Psoas muscle (tissue), 8 donors: ENCODE measurements around the gene FUT2. TPM values are rescaled to one million over a fixed set of nuclear protein-coding genes. Genes with fewer than 3 reads are reported as not detected.
"Not testable (repeated sequence)": the region's sequence is repeated elsewhere in the genome, so short reads cannot be mapped to it uniquely, and the experiment has no call there.

Experiments
- ATAC-seq, 4 donors: fragments of 200-7000 bp; cut with Tn5 transposase; one replicate each; pipeline ENCODE4 v1.9.1; 2020; ENCODE audit warnings: moderate library complexity in 3 of 4, mild to moderate bottlenecking in 2 of 4
- DNase-seq, 2 donors: peaks; one replicate each; pipeline ENCODE4 v3.0.0-alpha.2; 2020
- H3K27ac ChIP-seq: fragments of 200-600 bp; one replicate; pipeline ENCODE4 v1.8.0; 2022
- H3K27me3 ChIP-seq, 3 donors: fragments of 200-600 bp in 1 of 3; one replicate each; pipeline versions ENCODE4 v1.6.1 to v1.8.0; 2013 to 2022; ENCODE audit warnings: low read length in 2 of 3, mild to moderate bottlenecking in 2 of 3, moderate library complexity in 1 of 3; ENCODE audit not compliant: insufficient read depth in 3 of 3
- H3K36me3 ChIP-seq, 2 donors: fragments of 200-600 bp in 1 of 2; one replicate each; pipeline versions ENCODE4 v1.6.1 to v1.8.0; 2013 to 2022; ENCODE audit warnings: low read depth in 1 of 2, mild to moderate bottlenecking in 1 of 2, moderate library complexity in 1 of 2; ENCODE audit not compliant: insufficient read depth in 1 of 2
- H3K4me1 ChIP-seq: fragments of 200-600 bp; one replicate; pipeline ENCODE4 v1.8.0; 2022
- H3K4me3 ChIP-seq: fragments of 200-600 bp; one replicate; pipeline ENCODE4 v1.8.0; 2022; ENCODE audit warnings: mild to moderate bottlenecking
- H3K9me3 ChIP-seq: fragments of 200-600 bp; one replicate; pipeline ENCODE4 v1.8.0; 2022
- CTCF ChIP-seq: fragments of 200-600 bp; IDR thresholded peaks from one replicate; pipeline ENCODE4 v1.8.0; 2022; ENCODE audit warnings: antibody characterized with exemption
- WGBS, 3 donors: extraction: QIAGEN DNeasy Blood & Tissue Kit; methylation state at CpG; one replicate each; pipeline versions ENCODE4 v1.1.6 to v1.1.7; 2013; 5-methylcytosine and 5-hydroxymethylcytosine counted together
- intact Hi-C, 2 donors: fragments of 100-400 bp; cut with DNase I; formaldehyde crosslinking; loops; one replicate each; pipeline versions ENCODE4 v1.11.0 to v1.14.2; 2022
- polyA plus RNA-seq, 3 donors: library from polyadenylated mRNA; stranded (reverse); fragments of 200-250 nt; gene quantifications; one replicate each; pipeline ENCODE4 v1.2.3, GENCODE V29; 2013
- total RNA-seq, 4 donors: library from RNA; stranded (reverse); fragmentation: NEBNext Ultra II Directional in 2 of 4; extraction: Animal tissue kit (Norgen Biotek cat#: 25700) in 2 of 4; gene quantifications; one replicate each; pipeline versions ENCODE4 v1.2.1 to v1.2.4, GENCODE V29; 2021 to 2023
- donor health status: healthy with polysubstance abuse.
- donor health status: DM: no; HTN: no; CAD: no; lungs with moderate emphysema.
- donor health status: Bipolar disorder and iron deficiency.
- donor health status: healthy.
- donor health status: DM: yes; HTN: yes; CAD: no.
- donor health status: DM: no; HTN: no; CAD: no.
- donor health status: DM: no; HTN: no; CAD: no.
- donor health status: DM: yes; HTN: yes; CAD: no.

The FUT2 gene
- total and polyA plus RNA-seq, 7 donors = not detected

DNA sequence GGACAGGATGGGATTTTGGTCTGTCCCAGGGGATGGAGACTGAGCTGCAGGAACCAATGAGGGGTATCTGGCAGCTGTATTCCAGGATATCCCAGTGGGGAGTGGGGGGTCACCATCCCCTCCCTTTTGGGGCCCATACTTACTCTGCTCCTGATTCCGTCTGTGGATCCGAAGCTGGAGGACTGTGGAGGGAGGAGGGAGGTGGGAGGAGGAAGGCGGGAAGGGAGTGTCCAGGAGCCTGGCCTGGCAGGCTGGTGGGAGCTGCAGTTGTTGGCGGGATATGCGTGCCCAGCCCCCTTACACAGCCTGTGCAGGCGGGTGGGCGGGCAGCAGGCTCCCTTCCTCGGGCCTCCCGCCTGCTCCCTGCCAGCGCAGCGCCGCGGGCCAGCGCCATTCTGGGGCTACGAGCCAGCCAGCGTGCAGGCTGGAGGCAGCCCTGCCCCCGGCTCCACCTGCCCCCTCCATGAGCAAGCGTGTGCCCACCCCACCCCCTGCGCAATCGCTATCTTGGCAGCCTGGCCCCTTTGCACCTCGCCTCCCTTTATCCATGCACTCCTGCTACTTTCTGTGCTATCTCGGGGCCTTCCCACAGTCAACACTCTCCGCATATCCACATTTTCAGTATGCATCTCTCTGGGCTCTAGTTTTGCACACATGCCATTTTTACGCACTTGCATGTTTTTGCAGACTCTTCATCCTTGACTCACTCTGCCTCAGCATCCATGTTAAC is 21.0 kb downstream of the FUT2 start:
- no peaks in the 10 kb centered on the region for H3K9me3 ChIP-seq
- no peak for TF ChIP-seq CTCF
- H3K27me3 ChIP-seq = no peaks in the 10 kb centered on the region
- peak overlapping the region; percentile 78 for H3K4me3 ChIP-seq
- DNase-seq = peak; percentile 64 to 79
- intact Hi-C loops = loop anchor here in 1 of 2 donors (5.0 kb wide), 1 partner anchor 39 kb away; no protein-coding TSS in a partner anchor
- peaks cover 35% of the 10 kb centered on the region for H3K4me1 ChIP-seq
- H3K36me3 ChIP-seq = peaks cover 0 to 17% of the 10 kb centered on the region in 2 donors
- WGBS, 3 donors = 3 to 9% (median 5%) methylated on average over 11 to 24 of the region's 24 CpGs
- peak overlapping the region; percentile 91 for H3K27ac ChIP-seq
- peak in 1 of 4 donors; percentile 11 for ATAC-seq

- H3K27ac ChIP-seq = peak overlapping the region; percentile 91
- not testable (repeated sequence) for ATAC-seq, H3K36me3 ChIP-seq, DNase-seq, H3K27me3 ChIP-seq, H3K9me3 ChIP-seq
- H3K4me3 ChIP-seq = peak overlapping the region; percentile 78
- H3K4me1 ChIP-seq = peaks cover 33% of the 10 kb centered on the region
- intact Hi-C loops = loop anchor here (2.0 to 5.0 kb wide), 2 partner anchors 41 to 79 kb away; no protein-coding TSS in a partner anchor
- 71 to 81% (median 77%) methylated on average over 13 of the region's 13 CpGs for WGBS, 3 donors
These were observed 22.3 kb downstream of the FUT2 start for GRCh38 chr19:48718106-48718505.

DNA sequence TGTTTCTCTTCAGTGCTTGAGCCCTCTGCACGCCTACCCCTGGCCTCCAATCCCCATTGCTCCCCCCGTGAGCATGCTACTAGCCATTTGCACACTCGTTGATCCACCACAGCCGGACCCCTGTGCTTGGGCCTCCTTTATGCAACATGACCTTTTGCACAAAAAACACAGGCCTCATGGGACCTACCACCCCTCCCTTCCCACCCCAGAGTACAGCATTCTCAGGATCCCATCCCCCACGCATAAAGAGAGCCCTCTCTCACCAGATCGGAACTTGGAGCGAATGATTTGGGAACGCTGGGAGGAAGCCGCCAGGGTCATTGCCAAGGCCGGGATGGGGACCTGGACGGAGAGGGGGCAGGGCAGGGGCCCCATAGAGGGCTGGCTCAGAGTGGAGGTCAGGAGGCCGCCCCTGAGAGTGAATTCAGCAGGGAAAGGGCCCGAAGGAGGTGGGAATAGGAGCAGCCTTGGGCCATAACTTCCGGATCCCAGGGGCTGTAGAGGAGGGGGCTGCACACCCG is 23.0 kb downstream of the FUT2 start:
- Histone ChIP-seq H3K4me1 (peaks cover 30% of the 10 kb centered on the region), H3K4me3 (peak overlapping the region; percentile 78), H3K36me3 (peaks cover 0 to under 1% of the 10 kb centered on the region in 2 donors), H3K9me3 (no peaks in the 10 kb centered on the region), H3K27ac (peak overlapping the region; percentile 91), H3K27me3 (no peaks in the 10 kb centered on the region)
- intact Hi-C loops = loop anchor here (2.0 to 5.0 kb wide), 2 partner anchors 41 to 80 kb away; no protein-coding TSS in a partner anchor
- TF ChIP-seq CTCF = no peak
- 13 to 14% (median 13%) methylated on average over 15 of the region's 15 CpGs for WGBS, 3 donors
- DNase-seq = peak in 1 of 2 donors; percentile 69
- no peak for ATAC-seq

DNA sequence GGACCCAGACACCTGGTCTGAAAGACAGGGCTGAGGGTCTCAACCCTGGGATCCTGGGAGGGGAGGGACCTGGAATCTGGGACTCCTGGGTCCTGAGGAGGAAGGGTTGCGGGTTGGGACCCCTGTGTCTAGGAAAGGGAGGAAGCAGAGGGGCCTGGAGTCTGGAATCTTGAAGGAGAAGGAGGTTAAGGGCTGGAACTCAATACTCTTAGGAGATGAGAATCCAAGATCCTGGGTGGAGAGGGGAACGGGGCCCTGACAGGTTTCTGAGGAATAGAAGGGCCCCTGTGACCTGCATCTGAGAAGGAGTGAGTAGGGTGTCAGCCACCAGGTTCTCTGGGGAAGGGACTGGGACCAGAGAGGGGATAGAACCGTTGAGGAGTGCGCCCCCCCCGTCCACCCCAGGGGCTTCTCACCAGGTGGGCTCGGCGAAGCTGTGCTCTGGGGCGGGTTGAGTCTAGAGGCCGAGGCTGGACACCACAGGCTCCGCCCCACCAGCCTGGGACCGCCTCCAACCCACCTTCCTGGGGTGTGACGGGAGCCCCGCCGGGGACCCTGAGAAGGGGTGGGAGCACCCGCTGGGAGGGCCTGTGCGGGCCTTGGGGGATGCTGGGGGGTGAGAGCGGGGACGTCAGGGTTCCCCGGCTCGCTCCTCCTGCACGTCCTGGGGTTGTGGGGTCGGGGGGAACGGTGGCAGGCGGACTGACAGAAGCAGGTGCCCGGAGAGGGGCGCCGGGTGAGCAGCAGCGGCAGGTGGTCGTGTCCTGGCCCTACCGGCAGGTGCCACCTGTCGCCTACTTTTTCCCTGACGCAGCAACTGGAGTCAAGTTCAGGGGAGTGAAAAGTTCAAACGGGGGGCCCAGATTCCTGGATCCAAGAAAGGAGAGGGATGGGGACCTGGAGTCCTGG is 23.7 kb downstream of the FUT2 start, which contains the start of gene MAMSTR:
MAMSTR (minus strand) TSS at position 463 of the 909 bp plus-strand sequence. CDS start 694 bp downstream, outside the sequence.
- Histone ChIP-seq H3K4me3 (peak within 1 kb of the TSS; percentile 78), H3K27me3 (no peaks in the 10 kb centered on the region), H3K4me1 (peaks cover 30% of the 10 kb centered on the region), H3K36me3 (no peaks in the 10 kb centered on the region), H3K27ac (peak within 1 kb of the TSS; percentile 91), H3K9me3 (no peaks in the 10 kb centered on the region)
- peak; percentile 43 to 60 (median 56) for ATAC-seq
- no peak for TF ChIP-seq CTCF
- DNase-seq = peak; percentile 62 to 77
- intact Hi-C loops = loop anchor here (2.0 to 5.0 kb wide), 2 partner anchors 42 to 81 kb away; no protein-coding TSS in a partner anchor
- 21 to 40% (median 29%) methylated on average over 33 of the region's 33 CpGs for WGBS, 3 donors
